ENCODE measurements around the gene DOCK9.
A peak's percentile ranks its signal among the peaks of the same experiment; 100 is the strongest.

Gene DOCK9

DNA sequence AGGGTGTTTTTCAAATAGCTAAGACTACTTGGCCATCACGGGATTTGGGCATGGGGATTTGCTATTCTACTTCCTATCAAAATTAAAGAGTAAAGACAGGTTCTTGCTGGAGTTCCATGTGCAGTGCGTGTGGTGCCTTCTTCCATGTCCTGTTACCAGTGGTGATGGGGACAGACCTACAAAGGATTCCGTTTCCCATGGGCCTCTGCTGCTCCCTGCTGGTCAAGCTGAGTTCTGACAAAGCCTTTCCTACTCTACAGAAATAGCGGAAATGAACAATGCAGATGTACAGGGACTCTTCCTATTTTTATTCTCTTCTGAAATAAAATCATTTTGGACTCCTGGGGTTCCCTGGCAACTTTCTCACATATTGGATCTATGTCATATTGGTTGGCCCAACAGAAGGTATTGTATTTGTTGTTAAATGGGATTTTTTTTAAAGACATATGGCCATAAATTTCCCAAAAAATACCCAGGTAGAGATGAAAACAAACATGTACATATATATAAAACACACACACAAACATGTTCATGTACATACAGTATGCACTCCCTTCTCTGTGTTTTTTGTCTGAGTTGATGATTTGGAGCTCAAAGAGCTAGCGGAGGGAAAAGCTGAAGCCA lies 134.9 kb downstream of the DOCK9 start:
- DNase-seq = peak; percentile 62 to 64

DNA sequence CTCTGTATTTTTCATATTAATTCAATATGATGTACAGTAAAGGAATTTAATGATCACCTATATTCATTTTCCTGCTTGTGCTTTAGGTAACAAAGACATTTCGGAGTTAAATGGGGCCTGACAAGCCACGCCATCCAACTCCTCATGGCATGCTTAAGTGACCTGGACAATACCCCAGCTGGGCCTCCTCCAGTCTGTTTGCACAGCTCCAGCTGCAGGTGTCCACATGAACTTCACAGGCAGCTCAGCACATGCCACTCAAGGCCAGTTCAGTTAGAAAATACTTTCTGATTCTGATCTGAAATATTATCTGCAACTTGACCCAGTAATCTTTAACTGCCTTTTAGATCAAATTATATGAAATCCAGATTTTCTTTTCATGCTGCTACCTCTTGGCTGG lies 135.8 kb downstream of the DOCK9 start:
- no peak for DNase-seq

DNA sequence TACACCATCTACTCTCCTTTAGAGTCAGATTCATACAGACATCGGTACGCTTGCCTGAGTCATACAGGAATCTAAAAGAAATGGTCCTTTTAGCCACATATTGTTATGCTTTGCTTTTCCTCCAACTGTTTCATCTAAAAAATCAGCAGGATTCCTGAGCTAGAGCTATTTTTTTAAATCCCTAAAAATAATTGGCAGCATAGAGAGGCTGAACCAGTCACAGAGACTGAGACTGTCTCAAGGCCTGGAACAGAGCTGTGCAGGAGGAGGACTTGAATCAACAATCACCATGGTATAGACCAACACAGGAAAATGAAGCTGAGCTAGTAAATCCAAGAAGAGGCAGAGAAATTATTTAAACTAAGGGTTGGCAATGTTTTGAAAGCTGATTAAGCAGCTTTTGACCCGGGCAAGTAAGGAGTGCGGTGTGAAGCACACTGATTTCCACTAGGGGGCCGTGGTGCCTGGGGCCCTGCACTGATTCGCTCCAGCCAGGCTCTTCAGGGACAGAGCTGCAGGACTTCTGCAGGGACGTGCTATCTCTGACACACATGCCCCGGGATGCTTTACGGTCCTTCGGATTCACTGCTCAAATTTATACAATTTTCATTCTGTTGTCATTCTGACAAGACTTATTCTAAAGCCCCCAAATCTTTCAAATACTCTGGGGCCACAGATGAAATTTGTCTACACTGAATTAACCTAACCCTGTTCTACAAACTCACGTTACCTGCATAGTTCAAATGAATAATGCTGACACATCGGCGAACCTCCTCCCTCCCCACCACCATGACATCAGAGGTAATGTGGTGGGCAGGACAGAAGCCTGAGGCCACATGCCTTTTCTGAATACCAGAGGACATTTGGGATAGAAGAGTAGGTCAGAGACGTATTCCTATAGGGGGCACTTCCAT lies 137.8 kb downstream of the DOCK9 start:
- peak; percentile 30 to 34 for DNase-seq

DNA sequence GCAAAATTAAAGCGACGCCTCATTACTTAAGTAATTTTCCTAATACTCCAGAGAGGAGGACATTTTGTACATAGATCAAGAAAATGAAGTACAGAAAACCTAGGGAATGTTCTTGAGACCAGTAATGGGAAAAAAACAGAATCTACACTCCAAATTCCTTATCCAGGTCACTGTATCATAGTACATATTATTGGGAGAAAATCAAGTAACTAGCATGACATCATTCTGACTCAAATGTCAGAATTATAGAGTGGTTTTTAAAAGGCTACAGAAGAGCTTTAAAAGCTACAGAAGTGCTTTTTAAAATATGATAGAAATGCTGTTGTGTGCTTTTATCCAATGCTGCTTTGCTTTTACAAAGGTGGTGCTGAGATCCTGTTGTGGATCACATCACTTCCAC lies 139.1 kb downstream of the DOCK9 start:
- DNase-seq = no peak

DNA sequence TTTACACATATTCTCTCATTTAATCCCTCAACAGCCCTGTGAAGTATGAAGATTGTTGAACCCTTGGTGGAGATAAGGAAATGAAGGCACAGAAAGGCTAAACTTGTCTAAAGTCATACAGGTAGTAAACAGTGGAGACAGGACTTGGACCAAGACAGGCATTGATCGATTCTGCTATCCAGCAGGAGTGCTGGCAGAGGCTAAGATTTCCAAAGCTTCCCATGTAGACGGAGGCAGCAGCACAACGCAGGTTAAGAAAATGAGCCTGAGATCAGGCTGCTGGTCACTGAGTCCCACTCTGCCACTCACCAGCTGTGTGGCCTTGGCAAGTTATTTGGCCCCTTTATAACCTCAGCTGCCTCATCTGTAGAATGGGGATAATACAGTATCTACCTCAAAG lies 140.0 kb downstream of the DOCK9 start:
- DNase-seq = no peak

DNA sequence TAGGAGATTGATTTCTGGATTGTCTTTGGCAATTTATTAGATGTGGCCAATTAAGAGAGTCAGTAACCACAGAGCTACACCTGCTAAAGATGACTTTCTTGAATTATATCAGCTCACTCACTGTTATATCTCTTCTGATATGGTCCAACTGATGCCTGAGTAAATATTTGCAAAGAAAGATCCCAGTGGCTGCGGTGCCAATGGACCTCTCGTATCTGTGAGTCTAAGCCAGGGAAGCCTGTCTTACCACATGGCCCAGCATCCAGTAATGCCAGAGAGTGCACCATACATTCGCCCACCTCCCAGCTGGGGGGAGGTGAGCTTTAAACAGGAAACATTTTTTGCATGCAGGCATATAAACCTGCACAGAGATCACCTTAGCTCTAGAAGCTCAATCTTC lies 142.7 kb downstream of the DOCK9 start:
- no peak for DNase-seq

DNA sequence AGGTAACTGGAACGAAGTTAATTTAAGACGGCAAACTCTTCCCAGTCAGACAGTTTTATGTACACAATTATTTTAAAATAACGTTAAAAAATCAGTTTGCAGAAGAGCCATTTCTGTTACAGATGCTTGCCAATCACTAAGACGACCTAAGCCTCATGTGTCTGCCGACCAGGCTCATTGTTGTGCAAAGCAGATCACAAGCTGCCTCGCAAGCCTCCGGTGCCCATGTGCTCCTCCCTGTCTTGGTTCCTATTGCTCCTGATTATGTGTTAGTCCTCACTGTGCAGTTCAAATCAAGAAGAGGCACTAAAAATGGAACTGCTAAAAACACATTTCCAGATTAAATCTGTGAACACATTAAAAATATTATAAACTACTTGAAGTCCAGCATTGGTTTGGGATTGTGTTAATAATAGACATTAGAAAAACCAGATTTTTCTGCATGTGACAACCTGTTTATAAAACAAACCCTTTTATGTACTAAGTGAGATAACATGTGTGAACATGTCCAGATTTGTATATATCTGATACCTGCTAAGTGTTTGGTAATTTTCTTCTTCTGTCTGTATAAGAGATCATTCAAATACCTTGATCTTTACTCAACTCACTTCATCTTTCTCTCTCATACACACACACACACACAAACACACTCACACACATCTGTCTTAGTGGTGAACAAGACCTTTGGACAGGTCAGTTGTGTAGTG lies 143.5 kb downstream of the DOCK9 start:
- DNase-seq = no peak

DNA sequence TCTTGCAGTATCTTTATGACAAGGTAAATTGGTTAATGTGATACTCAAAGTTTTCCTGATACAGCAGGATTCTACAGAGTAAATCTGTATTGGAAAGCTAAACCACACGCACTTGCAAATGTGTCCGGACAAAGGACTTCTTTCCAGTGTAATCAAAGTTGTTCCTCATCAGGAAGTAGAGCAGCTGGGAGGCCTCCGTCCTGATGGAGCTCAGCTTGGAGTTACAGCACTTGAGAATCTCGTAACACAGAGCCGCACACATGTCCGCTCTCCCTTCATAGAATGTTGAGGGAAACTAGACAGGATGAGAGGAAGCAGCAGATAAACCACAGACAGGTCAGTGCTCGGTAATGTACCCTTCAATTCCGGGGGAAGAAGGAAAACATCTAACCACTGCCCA lies 146.6 kb downstream of the DOCK9 start:
- no peak for DNase-seq

DNA sequence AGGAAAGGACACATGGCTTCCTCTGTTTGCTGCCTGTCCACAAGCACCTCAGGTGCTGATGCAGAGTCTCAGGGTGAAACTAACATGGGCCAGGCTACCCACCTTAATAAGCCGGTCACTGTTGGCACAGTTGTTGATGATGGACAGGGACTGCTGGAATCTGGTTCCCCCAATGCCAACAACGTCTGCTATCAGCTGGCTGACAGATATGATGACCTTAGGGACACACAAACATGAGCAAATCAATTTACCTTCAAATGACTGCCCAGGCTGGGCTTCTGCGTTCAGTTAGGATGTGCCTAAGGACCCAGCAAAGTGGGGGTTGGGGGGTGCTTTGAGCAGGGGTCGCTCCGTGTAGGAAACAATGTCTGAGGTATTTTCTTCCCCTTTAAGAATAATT lies 148.3 kb downstream of the DOCK9 start:
- DNase-seq = no peak

DNA sequence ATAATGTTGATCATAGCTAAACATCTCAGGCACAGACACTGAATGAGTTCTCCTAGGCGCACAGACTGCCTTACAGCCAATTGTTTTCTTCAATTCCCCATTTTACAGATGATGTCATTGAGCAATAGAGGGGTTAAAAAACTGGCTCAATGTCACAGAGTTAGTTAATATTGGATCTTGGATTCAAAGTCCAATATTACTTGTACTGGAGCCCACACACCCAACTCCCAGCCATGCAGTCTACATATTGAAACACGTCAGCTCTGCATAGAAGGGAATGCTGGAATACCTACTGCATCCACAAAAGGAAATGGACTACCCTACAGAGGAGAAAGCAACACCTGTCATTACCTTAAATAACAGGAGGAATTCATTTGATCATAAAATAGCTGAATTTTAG lies 149.2 kb downstream of the DOCK9 start:
- no peak for DNase-seq

DNA sequence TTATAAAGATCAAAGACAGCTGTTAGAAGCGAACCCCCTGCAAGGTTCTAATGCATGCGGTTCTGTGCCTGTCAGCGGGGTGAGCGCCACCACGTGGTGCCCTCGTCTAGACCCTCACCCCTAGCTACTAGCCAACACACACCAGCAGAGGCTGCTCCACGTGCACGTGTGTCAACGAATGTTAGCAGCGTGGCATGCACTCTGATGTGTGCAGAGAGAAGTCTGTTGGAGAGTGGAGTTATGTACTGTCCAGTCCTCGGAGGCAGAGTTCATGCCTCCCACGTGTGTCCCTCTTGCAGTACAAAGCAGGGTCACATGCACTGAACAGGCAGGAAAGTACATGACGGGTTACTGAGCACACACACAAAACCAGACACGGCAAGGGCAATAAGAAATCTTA lies 150.4 kb downstream of the DOCK9 start:
- no peak for DNase-seq

DNA sequence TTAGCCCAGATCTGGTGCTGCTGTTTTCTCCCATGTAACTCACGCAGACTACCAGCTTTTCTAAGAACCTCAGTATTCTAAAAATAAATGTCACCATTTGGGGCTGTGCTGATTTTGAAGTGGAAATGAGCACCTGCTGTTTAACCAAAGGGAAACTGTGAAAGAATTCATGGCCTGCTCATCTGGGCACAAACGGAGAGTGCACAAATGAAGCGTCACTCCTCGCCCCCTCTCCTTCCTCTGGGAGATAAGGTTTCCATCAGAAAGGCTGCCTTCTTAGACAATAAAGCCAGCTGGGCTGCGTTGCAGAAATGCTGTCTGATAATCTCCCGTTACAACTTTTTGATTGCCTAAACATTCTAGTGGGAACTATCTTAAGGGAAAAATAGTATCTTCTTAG lies 151.7 kb downstream of the DOCK9 start:
- DNase-seq = no peak

DNA sequence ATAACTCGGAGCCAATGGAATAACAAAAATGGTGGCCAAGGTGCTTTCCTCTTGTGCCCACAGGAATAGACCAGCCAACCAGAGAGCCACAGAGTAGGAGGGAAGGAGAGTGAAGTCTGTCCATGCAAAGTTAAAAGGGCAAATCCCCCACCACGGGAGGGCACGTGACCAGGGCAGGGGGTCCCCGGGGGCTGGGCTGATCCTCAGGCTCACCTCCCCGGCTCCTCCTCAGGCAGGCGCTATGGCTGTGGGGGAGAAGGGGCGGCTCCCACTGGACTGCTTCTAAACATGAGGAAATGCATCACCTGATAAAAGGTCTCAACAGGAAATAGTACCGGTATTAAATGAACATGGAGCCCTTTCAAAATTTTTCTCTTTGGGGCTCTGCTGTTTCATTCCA lies 152.2 kb downstream of the DOCK9 start:
- no peak for DNase-seq

DNA sequence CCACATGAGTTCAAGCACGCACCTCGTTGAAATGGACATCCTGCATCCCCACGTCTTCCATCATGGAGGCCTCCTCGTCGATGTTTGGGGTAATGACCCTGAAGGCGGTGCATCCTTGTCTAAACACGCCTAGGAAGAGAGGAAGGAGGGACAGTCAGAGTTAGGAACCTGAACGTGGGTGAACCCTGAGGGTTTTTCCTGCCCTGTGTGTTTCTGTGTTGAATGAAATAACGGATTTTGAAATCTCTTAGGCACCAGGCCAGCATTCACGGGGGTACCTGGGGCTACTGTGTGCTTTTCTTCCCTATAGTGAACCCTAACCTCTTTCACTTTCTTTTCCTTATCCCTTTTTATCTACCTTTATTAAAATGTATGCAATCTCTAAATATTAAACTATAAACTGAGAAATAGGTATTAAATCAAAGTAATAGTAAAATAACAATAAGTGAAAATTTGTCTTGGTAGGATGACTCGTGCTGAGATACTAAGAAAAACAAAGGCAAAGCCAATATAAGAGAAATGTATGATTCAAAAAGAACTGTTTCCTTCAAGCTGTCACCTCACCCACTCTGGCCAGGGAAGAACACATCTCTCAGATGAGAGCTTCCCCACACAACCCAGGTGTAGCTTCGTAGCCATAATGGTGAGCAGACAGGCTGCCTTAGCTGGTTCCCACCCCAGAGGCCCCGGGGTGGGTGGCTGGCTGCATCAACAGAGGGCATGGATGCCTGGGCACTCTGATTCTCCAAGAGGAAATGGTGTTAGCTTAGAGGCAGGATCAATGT lies 153.3 kb downstream of the DOCK9 start:
- no peak for DNase-seq

DNA sequence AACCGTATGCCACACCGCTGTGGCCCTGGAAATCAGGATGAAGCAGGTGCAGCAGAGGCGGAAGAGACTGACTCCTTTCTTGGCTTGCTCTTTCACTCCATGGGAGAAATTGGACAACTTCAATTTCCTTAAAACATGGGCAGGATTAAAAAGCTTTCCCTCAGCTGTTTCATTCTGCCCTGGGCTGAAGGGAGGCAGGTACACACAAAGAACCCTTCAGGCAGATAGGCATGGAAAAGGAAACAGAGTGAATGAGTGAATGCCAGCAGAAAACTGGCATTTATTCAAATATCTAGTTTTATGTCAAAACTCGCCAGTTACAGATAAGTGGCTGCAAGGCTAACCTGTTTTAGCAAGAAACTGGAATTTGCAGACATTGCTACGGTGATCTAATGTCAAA lies 154.4 kb downstream of the DOCK9 start:
- no peak for DNase-seq

DNA sequence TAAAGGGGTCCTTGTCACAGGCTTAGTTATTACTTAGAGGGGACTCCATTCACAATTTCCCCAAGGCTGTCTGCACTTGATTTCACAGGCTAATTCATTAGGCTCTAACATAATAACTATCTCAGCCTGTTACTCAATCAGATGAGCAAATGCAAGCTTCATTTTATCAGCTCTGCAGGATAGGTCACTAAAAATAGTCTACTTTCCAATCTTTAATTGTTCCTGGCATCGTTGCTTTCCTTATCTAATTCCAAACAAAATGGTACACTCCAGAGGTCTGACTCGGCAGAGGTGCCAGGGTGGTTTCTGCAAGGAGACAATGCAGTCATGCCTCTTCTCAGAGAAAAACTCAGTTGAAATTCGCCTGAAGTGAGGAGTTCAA lies 155.6 kb downstream of the DOCK9 start:
- DNase-seq = no peak

DNA sequence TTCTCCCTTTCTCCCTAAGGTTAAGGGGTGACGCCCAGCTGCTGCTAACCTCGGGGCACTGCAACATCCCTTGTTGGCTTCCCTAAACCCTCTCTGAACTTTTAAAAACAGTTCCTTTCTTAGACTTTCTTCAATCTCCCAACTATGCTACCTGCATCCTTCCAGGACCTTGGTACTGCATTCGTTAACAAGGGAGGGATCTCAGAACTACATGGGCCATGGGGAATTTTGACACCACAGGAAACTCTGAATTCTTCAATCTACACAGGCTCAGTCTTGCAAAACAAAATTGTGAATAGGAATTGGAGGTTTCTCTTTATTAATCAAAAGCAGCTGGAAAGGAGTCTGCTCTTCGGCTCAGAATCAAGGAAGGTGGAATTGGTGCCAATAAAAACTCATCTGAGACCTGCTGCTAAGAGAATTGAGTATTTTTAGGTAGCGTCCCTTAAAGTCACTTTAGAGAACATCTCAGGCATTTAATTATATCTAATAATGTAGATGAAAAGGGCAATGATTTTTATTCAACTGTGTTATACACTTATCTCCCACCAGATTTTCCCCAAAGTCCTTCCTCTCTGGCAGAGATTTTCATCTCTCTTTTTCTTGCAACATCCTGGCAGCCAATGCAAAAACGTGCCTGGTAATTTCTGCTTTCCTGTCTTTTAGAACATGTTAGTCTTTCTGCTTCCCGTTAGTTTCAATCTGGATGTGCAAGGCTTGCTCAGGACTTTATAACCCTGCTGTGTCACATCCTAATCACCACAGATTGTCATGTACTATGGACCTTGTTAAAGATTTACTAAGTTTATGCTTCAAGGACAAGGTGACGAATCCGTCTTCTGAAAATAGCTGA lies 156.3 kb downstream of the DOCK9 start:
- no peak for DNase-seq

DNA sequence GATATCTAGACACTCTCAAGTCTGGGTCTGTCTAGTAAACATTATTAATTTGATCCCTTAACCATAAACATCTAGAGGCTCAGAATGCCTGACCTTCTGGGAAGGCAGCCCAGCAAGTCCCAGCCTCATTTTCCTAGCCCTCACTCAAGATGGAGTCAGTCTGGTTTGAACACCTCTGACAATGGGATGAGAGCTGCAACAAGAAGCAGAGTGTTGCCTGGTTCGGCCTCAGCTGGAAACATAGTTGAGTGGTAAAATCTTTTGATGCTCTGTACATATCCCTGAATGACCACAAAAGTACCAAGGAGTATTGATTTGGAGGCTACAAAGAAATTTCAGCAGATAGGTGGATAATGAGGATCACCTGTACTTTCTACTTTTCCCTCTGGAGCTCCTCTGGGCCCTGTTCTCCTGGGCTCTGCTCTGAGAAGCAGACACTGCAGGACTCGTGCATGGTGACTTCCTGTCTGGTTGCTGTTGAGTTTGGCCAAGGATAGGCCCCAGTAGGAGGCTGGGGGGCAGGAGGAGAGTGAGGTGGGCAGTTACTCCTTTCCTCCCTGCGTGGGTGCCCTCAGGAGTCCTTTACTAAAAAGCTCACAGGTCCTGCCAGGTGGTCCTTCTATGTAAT lies 157.0 kb downstream of the DOCK9 start:
- no peak for DNase-seq

DNA sequence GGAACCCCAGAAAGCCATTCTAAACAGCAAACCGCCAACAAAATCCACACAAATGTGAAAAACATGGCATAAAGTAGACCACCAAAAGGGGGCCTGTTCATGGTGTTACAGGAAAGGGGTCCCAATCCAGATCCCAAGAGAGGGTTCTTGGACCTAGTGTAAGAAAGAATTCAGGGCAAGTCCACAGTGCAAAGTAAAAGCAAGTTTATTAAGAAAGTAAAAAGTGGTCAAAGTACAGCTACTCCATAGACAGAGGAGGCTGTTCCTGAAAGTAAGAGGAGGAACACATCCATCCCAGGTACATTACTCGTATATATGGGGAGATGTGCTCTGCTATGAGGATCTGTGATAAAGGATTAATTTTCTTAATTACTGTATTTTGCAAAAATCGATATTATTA lies 157.6 kb downstream of the DOCK9 start:
- no peak for DNase-seq

DNA sequence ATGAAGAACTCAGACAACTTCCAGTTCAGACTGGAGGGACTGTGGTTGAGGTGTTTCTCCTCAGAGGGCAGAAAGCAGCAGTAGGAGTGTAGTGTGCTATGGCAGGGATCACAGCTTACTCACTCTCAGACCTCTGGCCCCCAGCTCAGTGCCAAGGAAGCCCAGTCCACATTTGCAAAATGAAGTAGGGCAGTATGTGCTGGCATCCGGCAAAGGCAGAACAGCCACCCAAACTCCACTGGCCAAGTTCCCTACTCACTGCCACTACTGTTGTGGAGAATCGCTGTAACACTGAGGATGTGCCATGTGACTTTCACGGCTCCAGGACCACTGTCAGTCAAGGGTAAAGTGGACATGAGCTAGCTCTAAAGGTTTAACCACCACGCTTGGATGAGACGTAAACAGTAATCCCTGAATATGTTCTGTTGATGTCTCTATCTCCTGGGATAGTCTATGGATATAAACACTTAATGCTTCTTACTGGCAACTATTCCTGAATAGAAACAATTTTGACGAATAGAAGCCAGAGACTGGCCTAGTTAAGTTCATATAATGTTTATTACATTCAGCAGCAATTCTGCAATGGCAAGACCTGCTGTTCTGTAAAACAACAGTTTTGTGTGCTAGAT lies 158.4 kb downstream of the DOCK9 start:
- DNase-seq = no peak

DNA sequence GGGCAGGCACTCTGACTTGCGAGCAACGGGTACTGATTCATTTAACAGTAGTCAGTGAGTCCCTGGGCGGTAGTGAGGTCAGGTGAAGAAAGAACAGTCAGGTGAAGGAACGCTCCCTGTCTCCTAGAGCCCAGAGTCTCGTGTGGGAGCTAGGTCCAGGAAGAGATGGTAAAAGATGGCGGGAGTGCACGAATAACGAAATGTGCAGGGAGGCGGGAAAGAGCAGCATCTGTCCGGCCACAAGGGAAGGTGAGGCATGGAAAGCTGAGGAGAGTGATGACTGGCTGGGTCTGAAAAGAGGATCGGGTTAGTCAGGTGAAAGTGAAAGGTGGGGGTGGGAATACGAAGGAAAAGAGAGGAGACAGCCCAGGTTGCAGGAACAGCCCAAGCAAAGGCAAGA lies 161.5 kb downstream of the DOCK9 start:
- no peak for DNase-seq

Measured in stimulated activated CD4-positive, alpha-beta T cell treated with anti-CD3 and anti-CD28 coated beads, Interleukin-2, amount 100 ng/mL, for 48 hours (primary cell).